GM20000 (cell line): ENCODE data around the gene FAM32A.

Experiments used
- DNase-seq: peaks from one replicate; pipeline ENCODE4 v3.0.0; 2012; ENCODE audit warnings: low spot score
- TF ChIP-seq, protein P1 (sequence below): IDR thresholded peaks from 2 replicates; pipeline ENCODE4 v1.5.1; 2012; ENCODE audit warnings: mild to moderate bottlenecking, control low read depth; ENCODE audit errors: extremely low read depth, missing control alignments

FAM32A gene

GRCh38 chr19:16197622-16198369 lies 12.6 kb downstream of the FAM32A start, which contains the start of gene AP1M1:
Gene AP1M1, plus strand, starts transcription at chr19:16197911. Its CDS starts 116 bp downstream, at chr19:16198027.
- TF ChIP-seq, protein P1, sequence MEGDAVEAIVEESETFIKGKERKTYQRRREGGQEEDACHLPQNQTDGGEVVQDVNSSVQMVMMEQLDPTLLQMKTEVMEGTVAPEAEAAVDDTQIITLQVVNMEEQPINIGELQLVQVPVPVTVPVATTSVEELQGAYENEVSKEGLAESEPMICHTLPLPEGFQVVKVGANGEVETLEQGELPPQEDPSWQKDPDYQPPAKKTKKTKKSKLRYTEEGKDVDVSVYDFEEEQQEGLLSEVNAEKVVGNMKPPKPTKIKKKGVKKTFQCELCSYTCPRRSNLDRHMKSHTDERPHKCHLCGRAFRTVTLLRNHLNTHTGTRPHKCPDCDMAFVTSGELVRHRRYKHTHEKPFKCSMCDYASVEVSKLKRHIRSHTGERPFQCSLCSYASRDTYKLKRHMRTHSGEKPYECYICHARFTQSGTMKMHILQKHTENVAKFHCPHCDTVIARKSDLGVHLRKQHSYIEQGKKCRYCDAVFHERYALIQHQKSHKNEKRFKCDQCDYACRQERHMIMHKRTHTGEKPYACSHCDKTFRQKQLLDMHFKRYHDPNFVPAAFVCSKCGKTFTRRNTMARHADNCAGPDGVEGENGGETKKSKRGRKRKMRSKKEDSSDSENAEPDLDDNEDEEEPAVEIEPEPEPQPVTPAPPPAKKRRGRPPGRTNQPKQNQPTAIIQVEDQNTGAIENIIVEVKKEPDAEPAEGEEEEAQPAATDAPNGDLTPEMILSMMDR, result no peak
- peak; percentile 99 for DNase-seq

DNA sequence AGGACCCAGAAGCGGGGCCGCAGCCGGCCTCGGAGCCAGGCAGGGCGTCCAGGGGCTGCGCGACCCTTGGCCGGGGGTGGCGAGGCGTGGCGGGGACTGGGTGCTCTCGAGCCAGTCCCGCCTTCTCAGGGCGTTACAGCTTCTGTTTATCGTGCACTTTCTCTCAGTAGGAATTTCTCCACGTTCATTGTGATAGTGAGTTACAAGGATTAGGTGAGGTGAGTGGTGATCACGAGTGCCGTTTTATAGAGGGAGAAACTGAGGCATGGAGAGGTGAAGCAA lies 13.1 kb downstream of the FAM32A start:
- no peak for DNase-seq
- TF ChIP-seq, protein P1, result no peak

GRCh38 chr19:16199275-16199932 lies 14.2 kb downstream of the FAM32A start:
- TF ChIP-seq, protein P1, result no peak
- DNase-seq, result no peak

DNA sequence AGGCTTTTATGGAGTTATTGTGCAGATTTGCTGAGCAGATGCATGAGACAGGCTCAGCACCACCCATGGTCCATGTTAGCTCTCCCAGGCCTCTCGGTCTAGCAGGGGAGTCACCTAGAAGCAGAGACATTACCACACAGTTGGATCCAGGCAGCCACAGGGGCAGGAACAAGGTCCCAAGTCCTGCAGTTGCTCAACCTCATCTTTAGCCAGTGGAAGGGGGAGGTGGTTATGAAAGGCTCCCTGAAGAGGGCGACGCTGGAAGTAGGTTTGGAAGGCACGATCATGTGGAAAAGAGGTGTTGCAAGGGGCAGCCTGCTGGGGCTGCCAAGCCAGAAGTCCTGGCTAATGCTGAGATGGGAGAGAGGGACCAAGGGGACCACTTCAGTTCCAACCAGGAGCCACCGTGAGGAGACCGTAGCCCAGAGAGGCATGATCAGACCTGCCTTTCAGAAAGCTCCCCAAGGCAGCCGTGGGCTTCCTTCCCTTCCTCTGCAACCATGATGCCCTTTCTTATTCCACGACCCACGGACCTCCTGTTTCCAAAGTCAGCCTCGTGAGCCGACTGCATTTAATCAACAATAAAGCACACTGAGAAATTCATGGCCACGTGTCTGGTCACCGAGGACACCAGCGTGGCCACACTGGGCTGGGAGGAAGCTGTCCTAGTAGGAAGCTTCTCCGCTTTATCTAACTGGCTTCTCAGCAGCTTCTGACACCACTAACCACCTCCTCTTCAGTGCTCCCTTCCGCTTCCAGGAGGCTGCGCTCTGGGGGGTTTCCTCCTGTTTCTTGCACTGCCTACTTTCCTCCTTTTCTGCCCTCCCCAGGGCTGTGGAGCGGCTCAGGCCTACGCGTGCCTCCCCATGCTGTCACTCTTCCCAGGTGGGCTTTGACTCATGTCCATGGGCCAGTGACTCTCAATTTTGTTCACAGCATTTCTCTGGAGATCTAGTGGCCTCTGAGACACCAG lies 15.1 kb downstream of the FAM32A start:
- DNase-seq, result no peak
- TF ChIP-seq, protein P1, result no peak

DNA sequence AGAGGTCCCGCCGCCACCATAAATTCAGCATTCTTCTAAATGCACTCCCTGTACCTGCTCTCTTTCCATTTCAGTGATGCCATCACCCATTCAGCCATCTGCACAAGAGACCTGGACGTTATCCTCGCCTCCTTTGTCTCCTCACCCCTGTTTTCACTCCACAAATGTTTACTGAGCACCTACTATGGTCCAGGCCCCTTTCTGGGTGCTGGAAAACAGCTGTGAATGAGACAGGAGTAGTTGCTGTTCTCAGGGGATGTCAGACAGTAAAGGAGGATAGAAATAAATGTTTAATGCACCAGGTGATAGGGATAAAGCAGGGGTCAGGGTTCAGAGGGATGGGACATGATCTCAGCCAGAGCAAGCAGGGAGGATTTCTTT lies 15.8 kb downstream of the FAM32A start:
- TF ChIP-seq, protein P1, result no peak
- no peak for DNase-seq

GRCh38 chr19:16202320-16203255 lies 17.4 kb downstream of the FAM32A start:
- no peak for DNase-seq
- TF ChIP-seq, protein P1, result no peak
